ENCODE measurements around the gene PSMD8.
"Not testable (repeated sequence)": the region's sequence is repeated elsewhere in the genome, so short reads cannot be mapped to it uniquely, and the experiment has no call there.

Gene PSMD8

GRCh38 chr19:38388349-38389100, 14.2 kb downstream of the PSMD8 start, which contains the start of gene SPRED3:
SPRED3 (plus strand) TSS chr19:38388697; CDS start chr19:38390303, 1,606 bp downstream.
- DNase-seq = peak in 1 of 6 experiments; percentile 51

- DNase-seq = peak in 1 of 6 experiments; percentile 7
These were observed 14.9 kb downstream of the PSMD8 start for GRCh38 chr19:38389101-38389925.

GRCh38 chr19:38389957-38390924, 15.9 kb downstream of the PSMD8 start:
- no peak for DNase-seq

GRCh38 chr19:38391911-38392464, 17.6 kb downstream of the PSMD8 start:
- no peak for DNase-seq

GRCh38 chr19:38392707-38393308, 18.4 kb downstream of the PSMD8 start:
- DNase-seq = no peak

GRCh38 chr19:38394488-38394887, 20.1 kb downstream of the PSMD8 start:
- peak in 5 of 6 experiments; percentile 34 to 54 (median 44) for DNase-seq

- DNase-seq = peak in 4 of 6 experiments; percentile 22 to 64 (median 50)
These were observed 21.2 kb downstream of the PSMD8 start for GRCh38 chr19:38395381-38396114.

- DNase-seq = no peak
These were observed 24.7 kb downstream of the PSMD8 start for GRCh38 chr19:38399081-38399480.

GRCh38 chr19:38399537-38399936, 25.2 kb downstream of the PSMD8 start:
- no peak for DNase-seq

- no peak for DNase-seq
These were observed 26.0 kb downstream of the PSMD8 start for GRCh38 chr19:38400361-38400760.

- no peak for DNase-seq
These were observed 26.8 kb downstream of the PSMD8 start for GRCh38 chr19:38401148-38401547.

GRCh38 chr19:38402623-38402966, 28.2 kb downstream of the PSMD8 start:
- no peak for DNase-seq

GRCh38 chr19:38402967-38403674, 28.8 kb downstream of the PSMD8 start, which contains the start of gene FAM98C:
FAM98C (plus strand) TSS chr19:38403093; CDS start chr19:38403154, 61 bp downstream.
- peak; percentile 97 to 100 (median 98) for DNase-seq

GRCh38 chr19:38404858-38405257, 30.5 kb downstream of the PSMD8 start:
- no peak for DNase-seq

- no peak for DNase-seq
These were observed 30.9 kb downstream of the PSMD8 start for GRCh38 chr19:38405276-38405675.

GRCh38 chr19:38409631-38410133, 35.3 kb downstream of the PSMD8 start:
- no peak for DNase-seq

GRCh38 chr19:38410407-38410806, 36.0 kb downstream of the PSMD8 start:
- DNase-seq = not testable (repeated sequence)

GRCh38 chr19:38411041-38411712, 36.8 kb downstream of the PSMD8 start:
- DNase-seq = no peak

- not testable (repeated sequence) for DNase-seq
These were observed 37.5 kb downstream of the PSMD8 start for GRCh38 chr19:38411898-38412297.

- DNase-seq = no peak
These were observed 38.1 kb downstream of the PSMD8 start for GRCh38 chr19:38412491-38412890.

Data from stimulated activated naive CD4-positive, alpha-beta T cell (primary cell).